Stimulated activated CD8-positive, alpha-beta memory T cell treated with anti-CD3 and anti-CD28 coated beads, Interleukin-12 subunit alpha, Interleukin-12 subunit beta, amount 100 ng/mL, for 24 hours (primary cell): ENCODE results near the gene RAD51B.
A peak's percentile ranks its signal among the peaks of the same experiment; 100 is the strongest.

ENCODE experiments used
- DNase-seq: peaks from one replicate; pipeline ENCODE4 v3.0.0-alpha.2; 2020; ENCODE audit errors: extremely low read depth

RAD51B gene

DNA sequence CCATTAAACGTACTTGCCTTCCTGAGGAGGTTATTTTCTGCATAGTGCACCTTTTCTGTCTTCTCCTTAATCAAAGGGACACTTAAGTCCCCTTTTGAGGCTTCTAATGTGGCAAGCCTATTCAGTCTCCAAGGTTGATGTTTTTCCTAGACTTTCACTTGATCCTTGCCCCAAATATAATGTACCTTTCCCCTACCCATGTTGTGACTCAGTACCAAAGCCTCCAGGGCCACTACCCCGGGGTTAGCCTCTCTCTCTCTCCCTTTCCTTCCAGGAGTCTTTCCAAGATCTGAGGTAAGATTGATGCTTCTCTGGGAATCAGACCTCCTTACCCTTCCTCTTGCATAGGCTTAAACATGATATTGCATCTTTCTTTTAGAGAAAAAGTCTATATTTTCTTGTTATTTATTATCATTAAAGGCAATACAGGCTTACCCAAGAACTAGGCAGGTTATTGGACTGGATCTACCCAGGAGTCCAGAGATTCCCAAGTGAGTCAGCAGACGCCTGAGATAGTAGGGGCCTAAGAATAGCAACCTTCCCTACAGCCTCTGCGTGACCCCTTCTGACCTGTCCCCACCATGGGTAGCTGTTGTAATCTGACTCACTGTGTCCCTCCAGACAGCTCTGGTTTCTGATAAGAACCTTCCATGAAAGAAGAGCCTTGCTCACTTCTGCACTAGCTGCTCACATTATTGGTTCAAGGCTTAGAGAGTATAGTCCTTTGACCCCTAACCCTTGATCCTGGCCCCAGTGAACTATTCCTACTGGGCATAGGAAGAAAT, 800.4 kb downstream of the RAD51B start:
- no peak for DNase-seq

DNA sequence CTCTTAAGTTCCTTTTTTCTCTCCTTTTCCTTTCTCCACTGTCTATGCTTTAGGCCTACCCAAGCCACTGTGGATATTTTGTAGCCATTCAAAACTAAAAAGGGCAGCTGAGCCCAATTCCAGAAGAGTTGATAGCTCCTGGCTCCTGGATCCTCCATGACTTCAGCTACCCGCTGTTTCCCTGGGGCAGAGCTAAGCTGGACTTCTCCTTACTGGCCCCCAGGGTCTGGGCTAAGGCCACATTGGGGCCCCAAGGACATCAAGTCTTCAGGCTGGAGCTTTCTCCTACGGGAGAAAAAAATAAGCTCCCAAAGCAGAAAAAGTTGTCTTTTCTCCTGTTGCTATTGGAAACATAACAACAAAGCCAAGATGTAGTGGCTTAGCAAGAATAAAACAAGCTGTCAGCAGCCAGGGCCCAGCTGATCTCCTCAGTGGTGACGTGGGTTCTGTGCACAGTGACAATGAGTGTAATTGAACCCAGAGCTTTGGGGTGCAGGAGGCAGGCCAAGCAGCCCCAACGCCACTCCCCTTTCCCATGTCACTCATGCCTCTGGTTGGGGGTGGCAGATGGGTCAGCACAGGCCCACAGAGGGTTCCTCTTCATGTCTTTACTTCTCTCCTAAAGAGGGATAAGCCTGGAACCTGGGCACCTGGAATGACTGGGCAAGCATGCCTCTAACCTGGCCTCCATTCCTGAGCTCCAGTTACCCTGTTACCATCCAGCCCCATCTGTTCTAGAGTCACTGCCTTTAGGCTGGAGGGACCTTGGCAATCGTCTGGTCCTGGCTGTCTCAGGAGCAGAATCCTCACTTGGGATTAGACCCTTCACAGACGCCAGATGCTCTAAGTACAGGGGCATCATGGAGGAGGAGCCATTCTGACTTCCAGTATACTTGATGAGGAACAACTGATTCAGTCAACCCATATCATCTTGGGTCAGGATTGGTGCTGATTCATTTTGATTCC, 802.1 kb downstream of the RAD51B start:
- no peak for DNase-seq

DNA sequence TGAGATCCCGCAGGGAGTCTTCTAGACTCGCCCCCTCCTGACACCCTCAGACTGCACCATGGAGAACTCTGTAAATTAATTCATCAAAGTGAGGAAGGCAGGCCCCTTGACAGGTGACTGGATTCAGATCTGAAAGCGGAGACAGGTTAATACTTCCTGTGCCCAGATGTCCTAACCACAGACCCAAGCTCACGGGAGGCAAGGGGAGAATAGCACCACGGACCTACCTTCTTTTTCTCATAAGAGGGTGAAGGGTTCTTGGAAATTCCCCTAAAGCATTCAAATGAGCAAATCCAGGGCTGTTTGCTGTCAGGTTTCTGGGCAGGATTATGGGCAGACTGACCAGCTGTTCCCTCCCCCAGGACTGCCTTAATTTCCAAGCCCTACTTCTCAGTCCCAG, 803.3 kb downstream of the RAD51B start:
- no peak for DNase-seq

DNA sequence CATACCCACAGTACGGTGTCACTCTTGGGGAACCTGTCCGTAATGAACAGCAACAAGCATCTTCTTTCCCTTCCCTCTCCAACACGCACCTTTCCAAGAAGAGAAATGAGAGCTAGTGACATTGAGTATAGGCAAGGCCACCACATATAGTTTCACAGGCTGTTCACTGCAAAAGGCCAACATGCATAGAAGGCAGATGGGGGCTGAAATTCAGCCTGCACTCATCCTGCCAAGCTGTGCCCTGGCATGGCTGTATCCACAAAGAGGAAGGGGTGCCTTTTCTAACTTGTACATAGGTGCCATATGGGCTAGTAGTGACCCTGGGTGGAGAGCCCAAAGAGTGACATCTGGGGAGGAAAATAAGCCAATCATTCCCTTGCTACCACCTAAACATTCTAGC, 803.7 kb downstream of the RAD51B start:
- DNase-seq: no peak

DNA sequence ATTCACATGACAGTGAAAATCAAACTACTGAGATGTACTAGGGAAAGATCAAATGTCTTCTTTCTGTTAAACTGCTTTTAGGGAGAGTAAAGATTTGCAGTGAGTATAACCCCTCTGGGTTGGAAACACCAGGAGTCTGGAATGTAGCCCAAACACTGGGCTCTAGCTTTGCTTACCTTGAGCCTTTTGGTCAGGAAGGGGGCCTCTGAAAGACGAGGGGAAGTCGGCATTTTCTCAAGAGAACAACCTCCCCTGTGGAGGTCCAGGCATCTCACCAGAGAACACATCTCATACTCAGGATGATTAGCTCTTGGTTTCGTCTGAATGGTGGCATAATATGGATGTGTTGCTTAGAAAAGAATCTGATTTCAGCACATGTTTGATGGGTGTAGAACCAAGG, 804.2 kb downstream of the RAD51B start:
- DNase-seq: no peak

DNA sequence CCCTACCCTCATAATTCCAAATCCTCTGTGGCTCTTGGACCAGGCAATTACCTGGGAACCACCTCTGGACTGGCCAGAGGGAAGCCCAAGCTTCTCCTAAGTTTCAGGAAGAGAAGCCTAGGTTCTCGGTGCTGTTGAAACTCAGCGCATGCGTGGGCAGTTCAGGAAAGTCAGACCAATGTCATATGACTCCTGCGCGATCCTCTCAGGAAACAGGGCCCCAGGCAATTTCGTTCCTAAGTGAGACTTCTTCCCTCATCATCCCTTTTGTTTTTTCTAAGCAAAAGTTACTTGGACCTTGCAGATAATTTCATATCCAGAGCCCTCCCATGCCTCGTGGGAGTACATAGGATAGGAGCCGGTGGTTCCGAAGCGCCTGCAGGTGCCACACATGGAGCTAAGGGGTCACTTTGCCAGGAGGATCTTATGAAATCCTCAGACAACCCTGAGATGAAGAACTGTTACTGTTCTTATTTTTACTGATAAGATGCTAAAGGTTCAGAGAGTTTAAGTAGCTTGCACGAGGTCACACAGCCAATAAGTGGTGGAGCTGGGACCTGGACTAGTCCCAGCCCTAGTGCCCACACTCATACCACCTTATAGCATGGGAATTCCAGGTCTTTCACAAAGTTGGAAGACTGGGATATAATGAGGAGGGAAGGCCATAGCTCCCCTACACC, 805.1 kb downstream of the RAD51B start:
- DNase-seq: no peak

DNA sequence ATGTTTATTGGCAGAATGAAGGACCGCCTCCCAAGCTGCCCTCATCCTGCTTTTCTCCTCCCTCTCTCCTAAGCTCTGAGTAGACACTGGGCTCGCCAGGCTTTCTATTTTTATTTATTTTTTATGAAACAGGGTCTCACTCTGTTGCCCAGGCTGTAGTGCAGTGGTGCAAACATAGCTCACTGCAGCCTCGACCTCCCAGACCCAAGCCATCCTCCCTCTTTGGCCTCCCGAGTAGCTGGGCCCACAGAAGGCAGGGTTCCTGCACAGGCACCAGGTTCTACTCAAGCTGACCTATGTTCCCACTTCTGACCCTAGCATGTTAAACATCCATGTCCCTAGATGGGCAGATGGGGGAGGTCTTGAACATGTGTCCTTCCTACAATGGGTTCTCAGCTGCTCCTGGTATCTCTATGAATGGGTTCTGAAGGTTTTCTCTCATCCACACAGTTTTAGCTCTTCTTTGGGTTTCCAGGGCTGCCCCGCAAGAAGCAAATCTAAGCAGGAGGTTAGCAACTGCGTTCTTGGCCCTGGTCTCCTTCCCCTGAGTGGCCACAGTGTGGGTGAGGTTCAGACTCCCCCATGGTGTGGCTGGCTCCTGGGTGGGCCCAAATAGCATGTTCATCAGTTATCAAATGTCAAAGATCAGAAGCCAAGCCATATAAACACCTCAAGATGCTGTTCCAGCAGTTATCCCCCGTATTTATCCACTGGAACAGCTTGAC, 805.9 kb downstream of the RAD51B start:
- no peak for DNase-seq

DNA sequence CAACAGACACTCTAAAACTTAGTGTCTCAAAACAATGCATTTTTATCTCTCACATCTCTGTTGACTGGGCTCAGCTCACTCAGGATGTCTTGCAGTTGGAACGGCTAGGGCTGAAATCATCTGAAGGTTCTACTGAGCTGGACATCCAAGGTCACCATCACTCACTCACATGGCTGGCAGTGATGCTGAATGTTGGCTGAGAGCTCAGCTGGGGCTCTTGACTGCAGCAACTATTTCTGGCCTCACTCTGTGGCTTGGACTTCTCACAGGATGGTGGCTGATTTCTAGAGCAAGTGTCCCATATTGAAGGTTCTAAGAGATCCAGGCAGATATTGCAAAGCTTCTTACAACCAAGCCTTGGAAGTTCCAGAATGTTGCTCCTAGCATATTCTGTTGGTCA, 806.8 kb downstream of the RAD51B start:
- DNase-seq: no peak

DNA sequence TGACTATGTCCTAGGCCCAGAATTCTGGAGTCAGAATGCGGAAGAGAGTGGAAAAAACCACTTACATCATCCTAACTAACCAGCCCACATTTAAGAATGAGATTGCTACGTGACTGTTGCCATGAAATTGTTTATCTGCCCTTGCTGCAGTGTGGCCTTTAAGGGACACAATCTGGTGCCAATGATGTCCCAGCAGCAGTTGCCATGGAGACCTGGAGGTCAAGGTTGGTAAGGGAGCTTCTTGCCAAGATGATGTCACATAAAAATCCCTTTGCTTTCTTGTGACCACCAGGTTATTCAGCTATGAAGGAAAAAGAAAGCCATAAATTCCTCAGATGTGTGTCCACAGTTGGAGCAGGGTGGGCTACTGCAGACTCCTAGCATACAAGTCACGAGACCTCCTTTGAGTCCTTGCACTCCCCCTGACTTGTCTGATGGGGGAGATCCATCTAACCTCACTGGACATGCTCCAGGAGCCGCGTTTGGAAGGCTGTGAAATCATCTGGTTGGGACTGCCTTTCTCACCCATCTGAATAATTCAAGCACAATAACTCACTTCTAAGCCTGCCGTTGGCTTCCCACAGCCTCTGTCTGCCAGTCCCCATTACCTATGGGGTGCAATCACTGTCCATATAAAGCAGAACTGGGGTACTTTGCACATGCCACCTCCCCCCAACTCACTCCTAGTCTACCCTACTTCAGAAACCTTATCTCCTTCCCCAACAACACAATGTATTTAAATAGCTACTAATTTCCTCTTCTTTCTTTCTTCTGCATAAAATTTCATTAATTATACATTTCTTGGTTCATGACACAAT, 807.7 kb downstream of the RAD51B start:
- no peak for DNase-seq

DNA sequence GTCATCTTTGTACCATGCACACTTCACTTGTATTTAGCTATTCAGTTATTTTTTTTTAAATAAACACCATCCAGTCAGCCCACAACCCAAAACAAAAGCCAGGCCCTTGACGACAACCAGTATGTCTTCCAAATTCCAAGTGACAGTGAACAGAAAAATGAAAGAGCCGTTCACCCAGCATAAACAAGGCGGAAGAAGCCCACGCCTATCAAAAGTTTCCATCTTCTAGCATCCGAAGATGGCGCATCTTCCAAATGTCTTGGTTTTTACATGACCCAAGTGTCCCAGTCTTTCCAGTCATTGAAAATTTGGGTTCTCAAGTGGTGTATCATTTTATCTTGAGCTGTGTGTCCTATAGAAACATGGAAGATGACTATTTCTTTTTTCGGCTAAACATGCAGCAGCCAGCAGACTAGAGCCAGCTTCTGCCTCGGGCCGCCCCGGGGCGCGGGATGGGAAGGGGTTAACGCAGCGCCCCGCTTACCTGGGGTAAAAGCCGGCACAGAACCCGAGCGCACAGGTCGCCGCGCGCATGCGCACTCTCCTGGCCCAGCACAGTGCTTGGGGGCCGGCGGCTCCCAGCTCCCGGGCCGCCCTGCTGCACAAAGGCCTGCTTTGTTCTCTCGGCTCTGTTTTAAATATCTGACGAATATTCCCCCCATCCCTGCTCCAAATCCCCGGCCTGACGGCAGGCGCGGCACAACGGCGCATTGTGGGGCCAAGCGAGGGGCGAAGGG, 808.5 kb downstream of the RAD51B start:
- peak; percentile 12 for DNase-seq

DNA sequence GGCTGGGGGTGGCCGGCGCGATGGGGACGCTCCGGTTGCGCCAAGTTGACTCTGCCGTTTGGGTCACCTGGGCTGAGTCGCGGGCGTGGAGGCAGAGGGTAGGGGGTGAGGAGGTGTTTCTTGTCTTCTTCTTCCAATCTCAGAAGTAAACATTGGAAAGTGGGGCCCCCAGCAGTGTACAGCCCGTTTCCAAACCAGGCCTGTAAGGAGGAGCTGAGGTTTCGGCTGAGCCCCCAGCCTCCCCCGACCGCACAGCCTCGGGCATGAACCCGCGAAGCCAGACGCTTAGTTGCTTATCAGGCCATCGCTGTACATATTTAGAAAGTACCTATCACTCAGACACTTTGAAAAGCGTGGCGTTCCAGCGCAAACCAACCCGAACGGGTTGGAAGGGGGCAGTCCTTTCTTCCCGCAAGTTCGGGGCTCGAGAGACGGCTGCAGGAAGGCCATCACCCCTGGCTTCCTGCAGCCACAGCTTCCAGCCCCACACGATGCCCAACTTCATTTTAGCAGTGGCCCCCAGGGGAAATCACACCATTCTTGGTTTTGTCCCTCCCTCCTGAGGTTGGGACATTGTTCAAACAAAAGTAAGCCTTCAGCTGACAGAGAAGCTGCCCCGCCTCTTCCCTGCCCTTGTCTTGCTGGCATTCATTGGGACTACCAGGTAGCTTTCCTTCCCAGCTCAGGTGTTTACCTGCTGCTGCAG, 809.2 kb downstream of the RAD51B start:
- no peak for DNase-seq

DNA sequence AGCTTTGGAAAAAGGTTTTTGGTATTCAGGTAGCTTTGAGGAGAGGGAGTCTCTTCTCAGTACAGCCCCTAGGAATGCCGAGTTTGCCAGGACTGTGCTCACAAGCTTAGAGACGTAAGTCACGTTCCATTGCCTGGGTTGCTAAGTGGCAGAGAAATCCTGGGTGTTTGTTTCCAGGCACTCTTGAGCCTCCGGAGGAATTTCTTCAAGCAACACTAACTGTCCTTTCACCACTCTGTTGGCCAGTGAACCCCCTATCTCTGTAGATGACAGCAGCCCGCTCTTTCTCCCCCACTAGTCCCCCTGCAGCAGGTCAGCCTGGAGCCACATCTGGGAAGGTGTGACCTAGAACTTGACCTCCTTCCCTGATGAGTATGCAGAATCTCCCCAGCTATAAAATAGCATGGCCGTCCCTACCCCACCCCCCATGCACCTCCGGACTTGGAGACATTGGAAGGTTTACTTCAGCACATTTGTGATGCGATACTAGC, 810.5 kb downstream of the RAD51B start:
- DNase-seq: no peak

DNA sequence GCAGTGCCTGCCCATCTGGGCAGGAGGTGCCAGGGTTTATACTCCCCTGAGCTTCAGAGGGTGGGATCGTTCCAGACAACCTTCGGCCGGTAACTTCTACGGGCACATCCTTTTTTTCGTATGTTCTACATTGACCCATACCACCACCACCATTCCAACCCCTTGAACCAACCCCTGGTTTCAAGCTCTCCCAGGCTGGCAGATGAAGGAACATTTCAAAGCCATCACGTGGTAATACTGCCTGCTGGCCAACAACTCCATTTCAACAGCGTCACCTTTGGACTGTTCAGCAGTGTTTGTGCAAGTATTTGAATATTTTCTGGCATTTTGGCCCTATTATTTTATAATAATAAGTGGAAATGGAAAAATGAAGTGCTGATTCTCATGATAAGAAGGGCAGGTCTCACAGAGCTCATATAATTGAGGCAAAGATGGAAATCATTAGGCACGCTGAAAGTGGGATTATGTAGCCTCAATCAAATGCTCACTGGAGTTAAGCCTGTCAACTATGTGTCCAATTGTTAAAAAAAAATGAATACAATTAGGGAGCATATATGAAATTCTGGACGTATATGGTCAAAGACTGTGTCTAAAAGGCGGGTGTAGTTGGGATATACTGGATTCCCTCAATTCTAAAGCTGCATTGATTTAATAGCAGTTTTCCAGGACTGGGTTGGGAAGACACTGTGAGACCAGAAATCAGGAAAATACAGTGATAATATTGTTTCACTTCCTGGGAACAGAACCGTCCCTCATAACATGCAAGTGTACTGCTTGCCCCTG, 811.2 kb downstream of the RAD51B start:
- DNase-seq: no peak

DNA sequence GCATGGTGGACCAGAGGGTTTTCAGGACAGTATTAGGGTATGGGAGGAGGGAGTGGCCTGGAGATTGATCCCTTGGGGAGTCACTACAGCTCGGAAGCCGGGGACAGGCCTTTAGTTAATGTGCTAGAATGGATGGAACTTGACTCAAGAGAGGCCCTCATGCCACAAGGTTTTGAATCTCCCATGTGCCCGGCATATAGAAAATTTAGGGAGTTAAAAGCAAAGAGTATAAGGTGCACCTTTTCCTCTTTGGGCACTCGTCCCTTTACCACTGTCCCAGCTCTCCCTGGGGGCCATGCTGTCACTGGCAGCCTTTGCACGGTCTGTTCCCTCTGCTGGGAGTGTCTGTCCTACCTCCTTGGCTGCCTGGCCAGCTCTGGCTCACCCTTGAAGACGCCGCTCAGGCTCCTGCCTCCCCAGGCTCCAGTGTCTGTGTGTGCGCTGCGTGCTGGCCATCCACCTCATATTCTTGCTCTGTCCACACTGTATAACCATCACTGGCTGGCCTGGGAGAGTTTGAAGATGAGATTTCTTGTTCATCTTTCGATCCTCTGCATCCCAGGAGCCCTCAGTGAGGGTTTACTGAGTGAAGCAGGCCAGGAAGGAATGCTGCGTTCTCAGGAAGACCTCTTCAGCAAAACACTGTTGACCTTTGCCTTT, 811.9 kb downstream of the RAD51B start:
- no peak for DNase-seq

DNA sequence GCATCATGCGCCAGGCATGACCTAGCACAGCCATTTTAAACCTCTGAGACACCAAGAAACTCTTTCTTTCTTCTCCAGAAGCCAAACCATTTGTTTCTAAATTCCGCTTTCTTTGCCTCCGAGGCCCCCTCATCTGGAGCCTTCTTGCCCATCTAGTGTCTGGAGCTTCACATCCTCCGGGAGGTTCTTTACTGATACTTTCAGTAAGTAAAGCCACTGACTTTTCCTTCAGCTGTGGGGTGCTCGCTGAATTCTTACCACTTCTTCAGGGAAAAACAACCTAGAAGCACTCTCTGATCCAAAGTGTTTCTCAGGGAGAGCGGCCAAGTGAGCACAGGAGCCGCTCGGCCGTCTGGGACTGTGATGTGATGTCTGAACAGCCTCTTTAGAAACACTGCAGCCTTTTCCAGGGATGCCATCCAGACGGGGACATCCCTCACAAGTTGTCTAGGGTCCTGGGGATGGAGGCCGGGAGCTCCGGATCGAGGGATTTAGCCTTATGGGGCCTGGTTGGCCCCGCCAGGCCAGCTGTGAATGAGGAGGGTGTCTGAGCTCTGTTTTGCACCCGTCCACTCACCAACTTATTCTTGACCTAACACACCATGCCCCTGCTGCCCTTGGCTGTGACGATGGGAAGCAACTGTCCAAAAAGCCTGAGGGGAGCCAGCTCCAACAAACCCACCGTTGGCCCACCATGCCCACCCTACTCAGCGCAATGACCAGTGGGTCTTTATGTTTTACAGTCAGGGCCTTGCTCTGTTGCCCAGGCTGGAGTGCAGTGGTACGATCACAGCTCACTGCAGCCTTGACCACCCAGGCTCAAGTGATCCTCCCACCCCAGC, 812.7 kb downstream of the RAD51B start:
- DNase-seq: no peak

DNA sequence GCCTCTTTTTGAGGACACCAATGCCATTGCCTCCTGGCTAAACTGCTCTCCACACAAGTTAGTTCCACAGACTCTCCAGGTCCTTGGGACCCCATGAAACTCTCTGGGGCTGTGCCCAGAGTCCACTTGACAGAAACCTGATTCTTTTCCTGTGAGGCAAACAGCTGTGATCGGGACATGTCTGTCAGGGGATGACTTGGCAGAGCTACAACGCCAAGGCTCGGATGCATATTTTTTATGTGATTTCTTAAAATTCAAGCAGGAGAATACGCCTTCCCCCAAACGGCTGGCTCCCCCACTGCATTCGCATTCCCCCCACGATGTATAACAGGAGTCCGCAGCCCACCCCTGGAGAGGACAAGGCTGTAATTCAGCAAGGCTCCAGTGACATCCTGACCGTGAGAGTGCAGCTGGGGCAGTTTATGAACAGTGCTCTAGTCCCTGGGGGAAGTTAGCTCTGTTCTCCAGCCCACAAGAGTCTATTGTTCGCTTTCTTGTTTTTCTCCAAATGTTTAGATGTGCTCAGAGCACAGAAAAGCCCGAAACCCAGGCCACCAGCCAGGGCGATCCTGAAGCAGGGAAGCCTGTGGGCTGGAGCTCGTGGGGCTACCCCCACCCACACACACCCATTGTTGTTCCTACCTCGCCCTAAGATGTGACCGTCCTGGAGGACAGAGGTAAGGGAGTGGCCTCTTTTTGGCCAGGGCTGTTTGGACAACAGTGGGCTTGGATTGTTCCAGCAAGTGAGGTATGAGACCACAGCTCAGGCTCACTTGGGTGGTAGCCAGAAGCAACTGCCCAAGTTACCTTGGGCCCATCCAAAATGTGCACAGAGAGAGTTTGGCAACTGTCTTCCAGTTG, 813.8 kb downstream of the RAD51B start:
- DNase-seq: no peak
